H1 (cell line): ENCODE results near the gene RAMP2.

Experiments
- PHF8 ChIP-seq: fragments of 200-600 bp; sonication (generic); conservative IDR thresholded peaks from 2 replicates; pipeline ENCODE4 v1.7.1; 2012; ENCODE audit warnings: low read depth, mild to moderate bottlenecking, inconsistent platforms, low read length, moderate library complexity
- TF ChIP-seq, protein P1 (sequence below): IDR thresholded peaks from 2 replicates; pipeline ENCODE4 v1.6.1; 2012; ENCODE audit warnings: inconsistent platforms
- TF ChIP-seq, protein P2 (sequence below), 3 experiments: IDR thresholded peaks; 1 replicate in 2 of 3; 2 replicates in 1 of 3; pipeline versions ENCODE4 v1.5.1 to v1.6.1; 2011; ENCODE audit warnings: low read length in 3 of 3, mild to moderate bottlenecking in 3 of 3, inconsistent platforms in 2 of 3, low read depth in 1 of 3, moderate library complexity in 1 of 3; ENCODE audit not compliant: insufficient read depth in 1 of 3; ENCODE audit errors: control extremely low read depth in 1 of 3

DNA sequence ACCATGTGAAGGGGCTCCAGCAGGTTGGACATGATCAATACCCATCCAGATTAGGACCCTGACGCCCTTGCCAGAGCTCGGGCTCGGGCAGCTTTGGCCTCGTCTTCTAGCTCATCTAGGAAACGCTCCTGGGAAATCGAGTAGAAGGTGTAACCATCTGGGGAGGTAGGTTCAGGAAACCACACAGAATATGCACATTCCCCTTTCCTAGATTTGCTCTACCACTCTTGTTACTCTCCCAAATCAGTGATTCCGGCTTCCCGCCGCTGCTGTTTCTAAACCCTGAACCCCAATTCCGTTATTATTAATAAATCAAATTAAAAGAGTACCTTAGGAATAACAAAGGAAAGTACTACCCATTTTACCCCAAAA is 37.0 kb downstream of the RAMP2 start:
- TF ChIP-seq, protein P1, sequence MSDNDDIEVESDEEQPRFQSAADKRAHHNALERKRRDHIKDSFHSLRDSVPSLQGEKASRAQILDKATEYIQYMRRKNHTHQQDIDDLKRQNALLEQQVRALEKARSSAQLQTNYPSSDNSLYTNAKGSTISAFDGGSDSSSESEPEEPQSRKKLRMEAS, result no peak
- TF ChIP-seq PHF8, result no peak
- TF ChIP-seq, protein P2, sequence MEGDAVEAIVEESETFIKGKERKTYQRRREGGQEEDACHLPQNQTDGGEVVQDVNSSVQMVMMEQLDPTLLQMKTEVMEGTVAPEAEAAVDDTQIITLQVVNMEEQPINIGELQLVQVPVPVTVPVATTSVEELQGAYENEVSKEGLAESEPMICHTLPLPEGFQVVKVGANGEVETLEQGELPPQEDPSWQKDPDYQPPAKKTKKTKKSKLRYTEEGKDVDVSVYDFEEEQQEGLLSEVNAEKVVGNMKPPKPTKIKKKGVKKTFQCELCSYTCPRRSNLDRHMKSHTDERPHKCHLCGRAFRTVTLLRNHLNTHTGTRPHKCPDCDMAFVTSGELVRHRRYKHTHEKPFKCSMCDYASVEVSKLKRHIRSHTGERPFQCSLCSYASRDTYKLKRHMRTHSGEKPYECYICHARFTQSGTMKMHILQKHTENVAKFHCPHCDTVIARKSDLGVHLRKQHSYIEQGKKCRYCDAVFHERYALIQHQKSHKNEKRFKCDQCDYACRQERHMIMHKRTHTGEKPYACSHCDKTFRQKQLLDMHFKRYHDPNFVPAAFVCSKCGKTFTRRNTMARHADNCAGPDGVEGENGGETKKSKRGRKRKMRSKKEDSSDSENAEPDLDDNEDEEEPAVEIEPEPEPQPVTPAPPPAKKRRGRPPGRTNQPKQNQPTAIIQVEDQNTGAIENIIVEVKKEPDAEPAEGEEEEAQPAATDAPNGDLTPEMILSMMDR (IDR thresholded peaks at IDR 0.05; ENCODE audit: control extremely low read depth in 1 of 3, insufficient read depth in 1 of 3, low read depth in 1 of 3, low read length in 3 of 3), result no peak
